WI38 (cell line): ENCODE results near the gene DDX6.
"Not testable (repeated sequence)": the region's sequence is repeated elsewhere in the genome, so short reads cannot be mapped to it uniquely, and the experiment has no call there.

Experiments used
- H3K4me3 ChIP-seq: 2 replicates; pipeline ENCODE4 v1.5.1; 2011; ENCODE audit warnings: low read depth, mild to moderate bottlenecking, control low read depth, low read length
- TF ChIP-seq, protein P1 (sequence below): IDR thresholded peaks from 2 replicates; pipeline ENCODE4 v1.5.1; 2012; ENCODE audit warnings: low read depth, mild to moderate bottlenecking, control low read depth, low read length

DDX6 gene

DNA sequence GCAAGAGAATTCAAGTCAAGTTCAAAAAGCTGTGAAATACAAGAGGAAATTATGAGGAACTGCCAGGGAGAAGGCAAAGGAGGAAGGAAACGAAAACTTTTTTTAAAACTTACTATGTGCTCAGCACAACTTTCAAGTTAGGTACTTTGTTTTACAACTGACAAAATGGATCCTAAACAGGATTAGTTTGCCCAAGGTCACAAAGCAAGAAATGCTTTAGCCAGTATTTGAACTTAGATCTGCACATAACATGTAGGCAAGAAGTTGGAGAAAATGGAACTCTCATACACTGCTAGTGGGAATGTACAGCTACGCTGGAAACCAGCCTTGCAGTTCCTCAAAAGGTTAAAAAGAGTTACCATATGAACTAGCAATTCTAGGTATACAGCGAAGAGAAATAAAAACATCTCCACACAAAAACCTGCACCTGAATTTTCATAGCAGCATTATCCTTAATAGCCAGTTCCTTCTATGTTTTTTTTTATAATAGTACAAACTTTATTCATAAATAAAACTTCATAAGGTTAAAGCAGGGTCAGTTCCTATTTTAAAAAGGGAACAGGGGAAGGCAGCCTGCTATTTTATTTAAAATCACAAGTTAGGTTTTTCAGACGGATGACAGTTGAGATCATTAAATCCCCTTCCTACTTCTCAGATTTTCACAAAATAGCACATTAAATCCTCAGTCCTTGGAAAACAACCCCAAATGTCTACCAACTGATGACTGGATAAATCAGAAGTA lies 19.2 kb downstream of the DDX6 start:
- TF ChIP-seq, protein P1, sequence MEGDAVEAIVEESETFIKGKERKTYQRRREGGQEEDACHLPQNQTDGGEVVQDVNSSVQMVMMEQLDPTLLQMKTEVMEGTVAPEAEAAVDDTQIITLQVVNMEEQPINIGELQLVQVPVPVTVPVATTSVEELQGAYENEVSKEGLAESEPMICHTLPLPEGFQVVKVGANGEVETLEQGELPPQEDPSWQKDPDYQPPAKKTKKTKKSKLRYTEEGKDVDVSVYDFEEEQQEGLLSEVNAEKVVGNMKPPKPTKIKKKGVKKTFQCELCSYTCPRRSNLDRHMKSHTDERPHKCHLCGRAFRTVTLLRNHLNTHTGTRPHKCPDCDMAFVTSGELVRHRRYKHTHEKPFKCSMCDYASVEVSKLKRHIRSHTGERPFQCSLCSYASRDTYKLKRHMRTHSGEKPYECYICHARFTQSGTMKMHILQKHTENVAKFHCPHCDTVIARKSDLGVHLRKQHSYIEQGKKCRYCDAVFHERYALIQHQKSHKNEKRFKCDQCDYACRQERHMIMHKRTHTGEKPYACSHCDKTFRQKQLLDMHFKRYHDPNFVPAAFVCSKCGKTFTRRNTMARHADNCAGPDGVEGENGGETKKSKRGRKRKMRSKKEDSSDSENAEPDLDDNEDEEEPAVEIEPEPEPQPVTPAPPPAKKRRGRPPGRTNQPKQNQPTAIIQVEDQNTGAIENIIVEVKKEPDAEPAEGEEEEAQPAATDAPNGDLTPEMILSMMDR = no peak
- H3K4me3 ChIP-seq = no peak overlapping the region

DNA sequence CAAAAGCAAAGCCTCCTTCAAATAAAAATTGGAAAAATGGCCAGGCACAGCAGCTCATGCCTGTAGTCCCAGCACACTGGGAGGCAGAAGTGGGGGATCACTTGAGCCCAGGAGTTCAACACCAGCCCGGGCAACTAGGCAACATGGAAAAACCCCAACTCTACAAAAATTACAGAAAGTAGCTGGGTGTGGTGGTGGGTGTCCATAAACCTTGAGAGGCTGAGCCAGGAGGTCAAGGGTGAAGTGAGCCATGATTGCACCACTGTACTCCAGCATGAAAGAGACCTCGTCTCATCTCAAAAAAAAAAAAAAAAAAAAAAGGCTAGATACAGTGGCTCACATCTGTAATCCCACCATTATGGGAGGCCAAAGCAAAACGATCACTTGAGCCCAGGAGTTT lies 22.3 kb downstream of the DDX6 start:
- H3K4me3 ChIP-seq = no peak overlapping the region
- TF ChIP-seq, protein P1 = no peak

DNA sequence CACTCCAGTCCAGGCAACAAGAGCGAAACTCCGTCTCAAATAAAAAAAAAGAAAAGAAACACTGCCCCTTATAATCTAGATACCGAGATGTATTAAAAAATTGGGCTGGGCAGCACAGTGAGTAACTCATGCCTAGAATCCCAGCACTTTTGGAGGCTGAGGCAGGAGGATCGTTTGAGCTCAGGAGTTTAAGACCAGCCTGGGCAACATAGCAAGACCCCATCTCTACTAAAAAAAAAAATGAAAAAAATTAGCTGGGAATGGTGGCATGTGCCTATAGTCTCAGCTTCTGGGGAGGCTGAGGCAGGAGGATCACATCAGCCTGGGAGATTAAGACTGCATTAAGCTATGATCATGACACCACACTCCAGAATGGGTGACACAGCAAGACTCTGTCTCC lies 24.9 kb downstream of the DDX6 start:
- no peak overlapping the region for H3K4me3 ChIP-seq
- TF ChIP-seq, protein P1 = no peak

DNA sequence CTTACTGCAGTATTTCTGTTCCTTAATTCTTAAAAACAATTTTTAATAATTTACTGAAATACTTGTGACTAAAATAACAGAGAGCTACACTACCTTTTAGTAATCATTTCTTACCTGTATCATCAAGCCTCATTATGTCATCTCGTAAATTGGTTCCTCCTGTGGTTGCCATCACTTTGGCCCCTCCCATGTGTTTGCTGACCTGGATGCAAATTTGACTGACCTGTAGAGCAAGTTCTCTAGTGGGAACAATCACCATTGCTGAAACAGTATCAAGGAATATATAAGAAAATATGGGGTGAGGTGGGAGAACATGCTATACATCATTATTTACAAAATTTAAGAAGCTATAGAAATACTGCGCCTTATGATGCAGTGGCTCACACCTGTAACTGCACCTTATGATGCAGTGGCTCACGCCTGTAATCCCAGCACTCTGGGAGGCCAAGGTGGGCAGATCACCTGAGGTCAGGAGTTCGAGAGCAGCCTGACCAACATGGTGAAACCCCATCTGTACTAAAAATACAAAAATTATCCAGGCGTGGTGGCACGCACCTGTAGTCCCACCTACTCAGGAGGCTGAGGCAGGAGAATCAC lies 25.8 kb downstream of the DDX6 start:
- not testable (repeated sequence) for H3K4me3 ChIP-seq

DNA sequence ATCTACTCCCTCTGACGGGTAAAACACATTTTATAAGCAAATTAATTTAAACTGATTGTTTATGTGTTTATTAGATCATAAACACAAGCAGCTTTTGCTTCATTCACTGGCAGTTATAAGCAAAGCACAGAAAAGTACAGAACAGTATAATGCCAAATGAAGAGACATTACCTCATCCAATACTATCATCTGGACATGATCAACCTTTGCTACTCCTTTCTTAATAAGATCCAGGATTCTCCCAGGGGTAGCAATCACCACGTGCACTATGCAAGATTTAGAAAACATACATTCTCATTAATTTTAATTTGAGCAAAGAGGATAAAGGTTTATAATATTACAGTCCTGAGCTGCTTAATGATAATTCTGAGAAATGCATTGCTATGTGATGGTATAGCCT lies 27.9 kb downstream of the DDX6 start:
- H3K4me3 ChIP-seq = no peak overlapping the region
- TF ChIP-seq, protein P1 = no peak

DNA sequence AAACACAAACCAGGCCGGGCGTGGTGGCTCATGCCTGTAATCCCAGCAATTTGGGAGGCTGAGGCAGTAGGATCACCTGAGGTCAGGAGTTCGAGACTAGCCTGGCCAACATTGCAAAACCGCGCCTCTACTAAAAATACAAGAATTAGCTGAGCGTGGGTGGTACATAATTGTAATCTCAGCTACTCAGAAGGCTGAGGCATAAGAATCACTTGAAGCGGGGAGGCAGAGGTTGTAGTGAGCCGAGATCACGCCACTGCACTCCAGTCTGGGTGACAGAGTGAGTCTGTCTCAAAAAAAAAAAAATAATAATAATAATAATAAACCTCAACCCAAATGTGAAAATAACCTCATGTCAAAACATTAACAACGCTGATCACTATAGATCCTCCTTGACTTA lies 29.0 kb downstream of the DDX6 start:
- not testable (repeated sequence) for H3K4me3 ChIP-seq

DNA sequence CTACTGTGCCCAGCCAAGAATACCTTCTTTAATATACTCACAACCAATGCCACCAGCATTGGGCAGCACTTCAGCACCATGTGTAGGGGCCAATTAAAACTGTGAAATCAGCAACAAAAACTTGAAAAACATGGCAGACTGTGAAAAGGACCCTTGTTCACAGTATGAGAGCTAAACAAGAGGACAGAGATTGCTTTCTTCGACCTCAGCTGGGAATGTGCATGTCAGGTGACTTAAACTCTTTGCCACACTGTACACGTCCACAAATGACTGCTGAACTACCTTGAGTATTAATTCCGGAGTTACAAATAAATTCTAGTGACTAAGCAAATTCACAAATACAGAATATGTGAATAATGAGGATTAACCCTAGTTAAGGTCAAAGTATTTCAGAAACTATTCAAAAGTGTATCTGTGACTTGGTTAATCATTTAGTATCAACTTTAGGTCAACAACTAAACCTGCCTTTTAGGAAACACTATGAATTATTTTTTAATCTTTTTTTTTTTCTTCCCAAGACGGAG lies 33.0 kb downstream of the DDX6 start:
- TF ChIP-seq, protein P1 = no peak
- no peak overlapping the region for H3K4me3 ChIP-seq

DNA sequence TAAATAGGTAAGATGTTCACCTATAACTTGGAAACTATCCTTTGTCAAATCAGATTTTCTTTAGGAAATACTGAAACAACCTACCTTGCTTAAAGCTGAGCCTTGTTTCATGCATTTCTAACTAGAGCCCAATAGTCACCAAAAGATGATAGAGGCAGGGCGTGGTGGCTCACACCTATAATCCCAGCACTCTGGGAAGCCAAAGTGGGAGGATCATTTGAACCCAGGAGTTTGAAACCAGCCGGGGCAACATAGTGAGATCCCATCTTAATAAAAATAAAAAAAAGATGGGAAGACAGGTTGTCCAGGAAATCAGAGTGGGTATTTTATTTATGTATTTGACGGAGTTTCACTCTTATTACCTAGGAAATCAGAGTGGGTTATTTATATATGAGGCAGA lies 38.3 kb downstream of the DDX6 start:
- TF ChIP-seq, protein P1 = no peak
- no peak overlapping the region for H3K4me3 ChIP-seq
